HCT116 (cell line): Measurements from ENCODE around the gene SLC43A3.

Experiments
- ATF3 ChIP-seq: IDR thresholded peaks from 2 replicates; pipeline ENCODE4 v1.6.1; 2012
- CBX3 ChIP-seq: IDR thresholded peaks from 2 replicates; pipeline ENCODE4 v1.6.1; 2012; ENCODE audit warnings: low read depth
- CTCF ChIP-seq, 3 experiments: fragments of 200-600 bp in 1 of 3; sonication (generic) in 1 of 3; IDR thresholded peaks in 2 of 3; conservative IDR thresholded peaks in 1 of 3; 2 replicates each; pipeline ENCODE4 v1.5.1; 2012 to 2017; ENCODE audit warnings: low read depth in 2 of 3, low read length in 2 of 3, antibody characterized with exemption in 1 of 3, borderline replicate concordance in 1 of 3, control low read depth in 1 of 3, mild to moderate bottlenecking in 1 of 3, mixed read lengths in 1 of 3, mixed run types in 1 of 3, moderate library complexity in 1 of 3; ENCODE audit not compliant: insufficient read depth in 1 of 3
- EGR1 ChIP-seq: IDR thresholded peaks from 2 replicates; pipeline ENCODE4 v1.6.1; 2012; ENCODE audit warnings: low read depth
- ELF1 ChIP-seq: IDR thresholded peaks from 2 replicates; pipeline ENCODE4 v1.6.1; 2012; ENCODE audit warnings: low read depth, borderline replicate concordance
- EZH2 ChIP-seq: fragments of 200-600 bp; sonication (generic); IDR thresholded peaks from 2 replicates; pipeline ENCODE4 v1.6.1; 2017; ENCODE audit warnings: antibody characterized with exemption, mixed run types
- EZH2phosphoT487 ChIP-seq: fragments of 200-600 bp; IDR thresholded peaks from 2 replicates; pipeline ENCODE4 v1.6.1; 2018; ENCODE audit warnings: antibody characterized with exemption, borderline replicate concordance
- FOSL1 ChIP-seq: IDR thresholded peaks from 2 replicates; pipeline ENCODE4 v1.6.1; 2012; ENCODE audit warnings: low read depth
- POLR2A ChIP-seq: IDR thresholded peaks from 2 replicates; pipeline ENCODE4 v1.7.0; 2011; ENCODE audit warnings: borderline replicate concordance; ENCODE audit not compliant: insufficient read depth, insufficient read length; ENCODE audit errors: extremely low read depth
- POLR2AphosphoS5 ChIP-seq: IDR thresholded peaks from 2 replicates; pipeline ENCODE4 v1.6.1; 2011; ENCODE audit warnings: mild to moderate bottlenecking, low read depth, low read length, moderate library complexity
- REST ChIP-seq: IDR thresholded peaks from 2 replicates; pipeline ENCODE4 v1.6.1; 2012; ENCODE audit warnings: low read depth
- ZBTB33 ChIP-seq: IDR thresholded peaks from 2 replicates; pipeline ENCODE4 v1.6.1; 2011; ENCODE audit warnings: mild to moderate bottlenecking, low read length, moderate library complexity; ENCODE audit not compliant: insufficient replicate concordance; ENCODE audit errors: extremely low read depth
- ZNF274 ChIP-seq: fragments of 200-500 bp; sonication (Bioruptor generic); IDR thresholded peaks from 2 replicates; pipeline ENCODE4 v1.6.1; 2014; ENCODE audit warnings: mild to moderate bottlenecking, low read depth, low read length, inconsistent platforms

GRCh38 chr11:57368845-57369232 is 58.1 kb downstream of the SLC43A3 start:
- TF ChIP-seq CTCF (IDR thresholded peaks at IDR 0.05 in 2 of 3, conservative IDR thresholded peaks at IDR 0.05 in 1 of 3; ENCODE audit: borderline replicate concordance in 1 of 3, insufficient read depth in 1 of 3, low read depth in 2 of 3, low read length in 2 of 3): no peak
- no peak for TF ChIP-seq POLR2AphosphoS5
- TF ChIP-seq ELF1: no peak
- TF ChIP-seq ZBTB33: no peak
- no peak for TF ChIP-seq ATF3
- no peak for TF ChIP-seq POLR2A
- TF ChIP-seq REST: no peak
- no peak for TF ChIP-seq EZH2phosphoT487
- TF ChIP-seq ZNF274: no peak
- no peak for TF ChIP-seq CBX3
- TF ChIP-seq FOSL1: no peak
- no peak for TF ChIP-seq EGR1
- TF ChIP-seq EZH2: no peak
